BJ (cell line): ENCODE data around the gene DPP9. TPM values are rescaled to one million over a fixed set of nuclear protein-coding genes. Genes with fewer than 3 reads are reported as not detected.

Experiments used
- CTCF ChIA-PET: fragments of 350-600 bp; formaldehyde crosslinking; extraction: SDS; loops from one replicate; lab custom pipeline; 2021; ENCODE audit warnings: antibody characterized with exemption, inconsistent platforms; lab: Yijun Ruan, JAX
- POLR2A ChIA-PET: fragments of 300-600 bp; sonication (Branson Sonifier 250); formaldehyde crosslinking; extraction: SDS; loops from one replicate; lab custom pipeline; 2021; ENCODE audit warnings: antibody characterized with exemption; lab: Charles Lee
- DNase-seq: peaks from one replicate; pipeline ENCODE4 v3.0.0-alpha.2; 2011; ENCODE audit warnings: low read depth
- H3K27me3 ChIP-seq: 2 replicates; pipeline ENCODE4 v1.6.0; 2011; ENCODE audit warnings: low read length; ENCODE audit not compliant: control insufficient read depth, insufficient read depth
- H3K36me3 ChIP-seq: 2 replicates; pipeline ENCODE4 v1.5.1; 2011; ENCODE audit warnings: low read length; ENCODE audit not compliant: control insufficient read depth, insufficient read depth
- H3K4me3 ChIP-seq: 2 replicates; pipeline ENCODE4 v1.5.1; 2011; ENCODE audit warnings: low read depth, mild to moderate bottlenecking, control low read depth, low read length
- CTCF ChIP-seq: IDR thresholded peaks from 2 replicates; pipeline ENCODE4 v1.5.1; 2011; ENCODE audit warnings: low read depth, mild to moderate bottlenecking, control low read depth, inconsistent platforms, low read length, moderate library complexity; ENCODE audit not compliant: insufficient read depth
- polyA plus RNA-seq: library from polyadenylated mRNA; depleted of rRNA; stranded (reverse); fragments of >200 nt; gene quantifications from 2 replicates; pipeline ENCODE4 v1.2.3, GENCODE V29; 2011

Gene DPP9
- polyA plus RNA-seq, 1 experiment = 12.3 TPM

DNA sequence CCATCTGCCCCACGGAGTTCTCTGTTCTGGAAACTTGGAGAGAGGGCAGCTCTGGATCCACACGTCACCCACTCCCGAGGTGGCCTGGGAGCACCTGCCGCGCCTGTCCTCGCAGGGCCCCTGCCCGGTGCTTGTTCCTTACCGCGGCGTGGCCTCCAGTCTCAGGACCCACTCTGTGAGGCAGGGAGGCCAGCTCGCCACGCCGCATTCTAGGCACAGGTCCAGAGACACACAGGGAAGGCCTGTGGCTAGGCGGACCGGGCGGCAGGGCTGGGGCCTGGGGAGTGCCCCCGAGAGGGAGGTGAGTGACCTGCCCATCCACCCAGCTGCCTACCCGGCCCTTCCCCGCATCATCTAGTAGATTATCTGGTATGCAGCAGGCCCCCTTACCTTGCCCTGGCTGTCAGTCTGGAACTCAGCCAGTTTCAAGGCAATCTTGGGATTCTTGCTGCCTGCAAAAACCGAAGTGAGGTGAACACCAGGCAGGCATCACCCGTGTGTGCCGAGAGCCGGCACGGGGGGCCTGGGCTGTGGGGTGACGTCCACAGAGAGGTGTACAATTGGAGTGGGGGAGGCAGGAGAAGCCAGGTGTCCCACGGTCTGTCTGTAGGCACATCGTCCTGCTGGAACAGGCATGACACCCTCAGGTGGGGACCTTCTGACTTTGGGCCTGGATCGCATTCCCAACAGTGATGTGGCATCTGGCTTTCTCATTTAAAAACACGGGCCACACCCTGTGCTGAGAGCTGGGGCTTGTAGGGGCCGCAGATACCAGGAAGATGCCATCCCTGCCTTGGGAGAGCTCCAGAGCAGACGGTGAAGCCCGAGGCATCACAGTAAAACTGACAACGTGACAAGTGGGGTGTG, 23.6 kb downstream of the DPP9 start:
- CTCF ChIA-PET = no interaction called here
- no peak overlapping the region for H3K4me3 ChIP-seq
- DNase-seq = no peak
- TF ChIP-seq CTCF = no peak
- no peaks in the 10 kb centered on the region for H3K27me3 ChIP-seq
- H3K36me3 ChIP-seq = peaks cover 41% of the 10 kb centered on the region
- POLR2A ChIA-PET = no interaction called here

DNA sequence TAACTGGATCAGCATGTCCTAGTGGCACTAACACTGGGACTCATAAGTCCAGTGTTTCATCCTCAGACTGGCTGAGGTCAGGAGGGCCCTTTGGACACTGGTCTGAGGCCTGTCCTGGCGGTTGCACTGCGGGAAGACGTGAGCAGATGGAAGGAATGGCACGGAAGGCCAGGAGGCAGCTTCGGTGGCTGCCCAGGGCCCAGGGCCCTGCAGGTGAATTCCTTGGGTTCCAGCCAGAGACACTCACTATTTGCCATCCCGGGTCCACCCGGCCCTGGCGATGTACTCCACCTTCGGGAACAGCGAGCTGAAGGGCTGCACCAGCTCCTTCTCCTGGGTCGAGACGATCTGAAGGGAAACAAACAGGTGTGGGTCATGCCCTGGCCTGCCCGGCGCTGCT, 26.3 kb downstream of the DPP9 start:
- TF ChIP-seq CTCF = no peak
- ChIA-PET POLR2A (no interaction called here), CTCF (interaction anchor here (0.7 to 1.0 kb wide), 2 partner anchors 14 to 20 kb away, joined by 3 read pairs; no protein-coding TSS in a partner anchor)
- H3K27me3 ChIP-seq = no peaks in the 10 kb centered on the region
- DNase-seq = no peak
- H3K36me3 ChIP-seq = peaks cover 38% of the 10 kb centered on the region
- no peak overlapping the region for H3K4me3 ChIP-seq

- Histone ChIP-seq H3K4me3 (no peak overlapping the region), H3K27me3 (no peaks in the 10 kb centered on the region), H3K36me3 (peaks cover 35% of the 10 kb centered on the region)
- ChIA-PET POLR2A (no interaction called here), CTCF (interaction anchor here (0.6 kb wide), 1 partner anchor 650 kb away, joined by 3 read pairs; no protein-coding TSS in a partner anchor)
- DNase-seq = no peak
- TF ChIP-seq CTCF = no peak
Measured at GRCh38 chr19:4695224-4695731, 28.4 kb downstream of the DPP9 start.

DNA sequence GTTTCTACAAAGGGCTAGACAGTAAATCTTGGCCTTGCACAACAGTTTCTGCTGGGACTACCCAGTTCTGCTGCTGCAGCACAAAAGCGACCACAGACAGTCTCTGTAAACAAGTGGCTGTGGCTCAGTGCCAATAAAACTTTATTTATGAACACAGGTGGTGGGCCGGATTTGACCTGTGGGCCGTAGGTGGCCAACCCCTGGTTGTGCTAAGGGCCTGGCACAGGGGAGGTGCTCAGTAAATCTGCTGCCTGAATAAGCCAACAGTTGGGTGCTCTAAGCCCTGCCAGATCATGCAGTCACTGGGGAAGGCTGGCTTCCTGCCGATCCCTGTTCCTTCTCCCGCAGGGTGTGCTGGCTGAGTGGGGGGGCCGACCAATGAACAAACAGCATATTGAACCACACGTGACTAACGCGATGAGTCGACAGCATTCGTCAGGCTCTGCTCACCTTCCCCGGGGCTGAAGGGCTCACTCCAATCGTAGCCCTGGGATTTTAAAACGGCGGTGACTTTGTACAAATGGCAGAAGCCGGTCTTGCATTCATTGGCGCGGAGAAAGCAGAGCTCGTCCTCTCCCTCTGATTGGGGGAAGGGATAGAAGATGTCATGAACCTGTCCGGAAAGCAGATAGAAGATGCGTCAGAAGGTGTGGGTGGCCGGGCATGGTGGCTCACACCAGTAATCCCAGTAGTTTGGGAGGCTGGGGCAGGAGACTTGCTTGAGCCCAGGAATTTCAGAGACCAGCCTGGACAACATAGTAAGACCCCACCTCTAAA, 29.2 kb downstream of the DPP9 start:
- DNase-seq = peak; percentile 75
- CTCF ChIA-PET = interaction anchor here (0.9 kb wide), 1 partner anchor 116 kb away, joined by 3 read pairs; no protein-coding TSS in a partner anchor
- peaks cover 37% of the 10 kb centered on the region for H3K36me3 ChIP-seq
- no peaks in the 10 kb centered on the region for H3K27me3 ChIP-seq
- no peak overlapping the region for H3K4me3 ChIP-seq
- no peak for TF ChIP-seq CTCF
- POLR2A ChIA-PET = no interaction called here
